DOHH2 (cell line): ENCODE data around the gene GRID1.

Experiments
- H3F3A ChIP-seq: fragments of 200-600 bp; sonication (generic), shearing (Covaris generic); 2 replicates; pipeline ENCODE4 v1.6.0; 2016; ENCODE audit warnings: antibody characterized with exemption, mild to moderate bottlenecking; ENCODE audit not compliant: control insufficient read depth, insufficient read depth
- H3K27ac ChIP-seq: fragments of 200-600 bp; sonication (generic); 2 replicates; pipeline ENCODE4 v1.5.1; 2014; ENCODE audit warnings: low read depth, mild to moderate bottlenecking, low read length, moderate library complexity
- H3K27me3 ChIP-seq: fragments of 200-600 bp; sonication (generic); 2 replicates; pipeline ENCODE4 v1.6.1; 2014; ENCODE audit warnings: mild to moderate bottlenecking, low read length, mixed read lengths; ENCODE audit not compliant: control insufficient read depth
- H3K36me3 ChIP-seq: fragments of 200-600 bp; sonication (generic); 2 replicates; pipeline ENCODE4 v1.6.1; 2014; ENCODE audit warnings: mild to moderate bottlenecking, low read length, moderate library complexity, mixed read lengths; ENCODE audit not compliant: control insufficient read depth
- H3K4me1 ChIP-seq: fragments of 200-600 bp; sonication (generic); 2 replicates; pipeline ENCODE4 v1.6.1; 2014; ENCODE audit warnings: mild to moderate bottlenecking, low read length, mixed read lengths; ENCODE audit not compliant: control insufficient read depth
- H3K4me2 ChIP-seq: fragments of 200-600 bp; sonication (generic); 2 replicates; pipeline ENCODE4 v1.6.0; 2014; ENCODE audit warnings: mild to moderate bottlenecking, low read length, moderate library complexity
- H3K4me3 ChIP-seq: fragments of 200-600 bp; sonication (generic); 2 replicates; pipeline ENCODE4 v1.5.1; 2014; ENCODE audit warnings: mild to moderate bottlenecking, low read length, mixed read lengths
- H3K79me2 ChIP-seq: fragments of 200-600 bp; sonication (generic); 2 replicates; pipeline ENCODE4 v1.6.1; 2014; ENCODE audit warnings: mild to moderate bottlenecking, low read length, mixed read lengths; ENCODE audit not compliant: control insufficient read depth
- H3K9me2 ChIP-seq: fragments of 200-600 bp; sonication (generic); replicated peaks from 2 replicates; pipeline ENCODE4 v1.6.1; 2014; ENCODE audit warnings: mild to moderate bottlenecking, low read length, mixed read lengths; ENCODE audit not compliant: control insufficient read depth
- H3K9me3 ChIP-seq: fragments of 200-600 bp; sonication (generic); 2 replicates; pipeline ENCODE4 v1.6.1; 2014; ENCODE audit warnings: antibody characterized with exemption, low read length, mixed read lengths; ENCODE audit not compliant: control insufficient read depth, insufficient read depth
- H4K20me1 ChIP-seq: fragments of 200-600 bp; sonication (generic); 2 replicates; pipeline ENCODE4 v1.6.0; 2014; ENCODE audit warnings: low read depth, mild to moderate bottlenecking, antibody characterized with exemption, low read length, moderate library complexity; ENCODE audit not compliant: control insufficient read depth, insufficient read depth
- CTCF ChIP-seq: fragments of 200-600 bp; sonication (generic); IDR thresholded peaks from one replicate; pipeline ENCODE4 v1.5.1; 2014; ENCODE audit warnings: antibody characterized with exemption, mild to moderate bottlenecking, low read depth, low read length; ENCODE audit not compliant: poor library complexity, severe bottlenecking
- EZH2phosphoT487 ChIP-seq: fragments of 200-600 bp; sonication (generic); IDR thresholded peaks from 2 replicates; pipeline ENCODE4 v1.6.1; 2017; ENCODE audit warnings: borderline replicate concordance, mild to moderate bottlenecking, antibody characterized with exemption, low read length, moderate library complexity, mixed read lengths

The GRID1 gene

DNA sequence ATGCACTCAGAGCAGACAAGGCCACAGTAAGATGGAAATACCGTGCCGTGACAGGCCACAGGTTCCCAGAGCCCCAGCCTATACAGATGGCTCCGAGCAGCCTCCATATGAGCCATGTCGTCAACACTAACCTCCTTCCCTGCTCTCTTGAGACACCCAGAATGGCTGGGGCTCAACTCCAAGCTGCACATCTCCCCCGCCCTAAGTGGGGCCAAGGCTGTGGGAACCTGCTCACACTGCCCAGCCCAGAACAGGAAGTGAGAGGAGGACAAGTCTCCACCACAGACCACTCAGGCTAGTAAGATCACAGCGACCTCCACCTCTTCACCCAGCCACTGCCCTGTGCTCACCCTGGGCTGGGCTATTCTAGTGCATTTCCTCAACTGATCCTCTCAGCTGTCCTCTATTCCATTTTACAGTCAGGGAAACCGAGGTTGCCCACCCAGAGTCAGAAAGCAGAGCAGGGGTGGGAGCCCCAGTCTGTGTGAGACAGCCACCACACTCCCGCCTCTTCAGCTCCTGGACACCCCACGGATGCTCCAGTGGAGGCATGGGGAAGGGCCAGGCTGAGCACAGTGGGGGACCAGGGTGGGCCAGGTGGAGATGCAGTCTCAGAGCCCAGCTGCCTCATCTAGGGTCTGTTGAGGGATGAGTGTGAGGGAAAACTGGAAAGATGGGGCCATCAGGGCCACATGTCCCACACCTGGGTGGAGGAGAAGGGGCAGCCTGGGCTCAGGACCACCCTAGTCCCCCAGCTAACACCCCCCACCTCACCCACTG lies 11.6 kb downstream of the GRID1 start:
- H3K4me3 ChIP-seq: no peak overlapping the region
- no peak overlapping the region for H3K27ac ChIP-seq
- H3F3A ChIP-seq: no peaks in the 10 kb centered on the region
- no peaks in the 10 kb centered on the region for H3K27me3 ChIP-seq
- H3K36me3 ChIP-seq: no peaks in the 10 kb centered on the region
- H3K9me2 ChIP-seq: no peaks in the 10 kb centered on the region
- peaks cover 19% of the 10 kb centered on the region for H3K4me1 ChIP-seq
- H3K4me2 ChIP-seq: no peak overlapping the region; the same call in 1 of the 2 replicates
- TF ChIP-seq CTCF (no peak), EZH2phosphoT487 (no peak)
- H4K20me1 ChIP-seq: no peaks in the 10 kb centered on the region
- no peaks in the 10 kb centered on the region for H3K9me3 ChIP-seq
- H3K79me2 ChIP-seq: no peaks in the 10 kb centered on the region

GRCh38 chr10:86353506-86354485 lies 12.8 kb downstream of the GRID1 start:
- no peaks in the 10 kb centered on the region for H3K9me2 ChIP-seq
- no peak overlapping the region for H3K27ac ChIP-seq
- no peak overlapping the region for H3K4me3 ChIP-seq
- H3K27me3 ChIP-seq: no peaks in the 10 kb centered on the region
- no peaks in the 10 kb centered on the region for H3K36me3 ChIP-seq
- H3K4me1 ChIP-seq: peaks cover 19% of the 10 kb centered on the region
- no peaks in the 10 kb centered on the region for H3F3A ChIP-seq
- H3K9me3 ChIP-seq: no peaks in the 10 kb centered on the region
- no peak overlapping the region for H3K4me2 ChIP-seq
- TF ChIP-seq EZH2phosphoT487: no peak
- no peak for TF ChIP-seq CTCF
- H4K20me1 ChIP-seq: no peaks in the 10 kb centered on the region
- H3K79me2 ChIP-seq: no peaks in the 10 kb centered on the region

GRCh38 chr10:86350897-86351296 lies 15.7 kb downstream of the GRID1 start:
- Histone ChIP-seq H3K27ac (no peak overlapping the region), H3F3A (no peaks in the 10 kb centered on the region), H3K36me3 (no peaks in the 10 kb centered on the region), H3K79me2 (no peaks in the 10 kb centered on the region), H3K4me2 (no peak overlapping the region), H3K9me2 (no peaks in the 10 kb centered on the region), H3K27me3 (no peaks in the 10 kb centered on the region), H3K4me3 (no peak overlapping the region), H4K20me1 (no peaks in the 10 kb centered on the region), H3K4me1 (peaks cover 8% of the 10 kb centered on the region), H3K9me3 (no peaks in the 10 kb centered on the region)
- TF ChIP-seq EZH2phosphoT487 (no peak), CTCF (no peak)
